A549 (cell line): ENCODE data around the gene UGT1A10. TPM values are rescaled to one million over a fixed set of nuclear protein-coding genes. Genes with fewer than 3 reads are reported as not detected.
"Not testable (repeated sequence)": the region's sequence is repeated elsewhere in the genome, so short reads cannot be mapped to it uniquely, and the experiment has no call there.

Experiments used
- ATAC-seq, 2 experiments: fragments of 200-7000 bp in 1 of 2; fragments of >200 bp in 1 of 2; cut with Nextera tagmentation in 1 of 2; cut with Tn5 transposase in 1 of 2; 3 replicates each; pipeline versions ENCODE4 v1.8.0 to v1.9.1; 2018 to 2020; ENCODE audit warnings: mild to moderate bottlenecking in 1 of 2, moderate library complexity in 1 of 2
- CTCF ChIA-PET: fragments of 300-600 bp; sonication (Branson Sonifier 250); formaldehyde crosslinking; extraction: SDS; loops from one replicate; lab custom pipeline; 2021; ENCODE audit warnings: antibody characterized with exemption, inconsistent platforms; lab: Yijun Ruan, JAX
- POLR2A ChIA-PET: fragments of 350-600 bp; formaldehyde crosslinking; extraction: SDS; loops from one replicate; lab custom pipeline; 2021; ENCODE audit warnings: antibody characterized with exemption, inconsistent platforms; lab: Yijun Ruan, JAX
- DNase-seq, 2 experiments: peaks; one replicate each; pipeline versions ENCODE4 v3.0.0 to v3.0.0-alpha.2; 2011 to 2016; ENCODE audit warnings: low read depth in 1 of 2, low spot score in 1 of 2
- FAIRE-seq: peaks from 2 replicates; lab custom pipeline; 2011; peaks lifted over from hg19 to GRCh38; lab: Jason Lieb, UNC
- H3K27ac ChIP-seq, 2 experiments: fragments of >200 bp; sonication (Bioruptor Twin); formaldehyde crosslinking; 3 replicates each; pipeline ENCODE4 v1.5.1; 2016 to 2017
- H3K4me1 ChIP-seq: fragments of >200 bp; sonication (Bioruptor Twin); formaldehyde crosslinking; 3 replicates; pipeline ENCODE4 v1.6.1; 2016
- H3K4me2 ChIP-seq: fragments of >200 bp; sonication (Bioruptor Twin); formaldehyde crosslinking; 3 replicates; pipeline ENCODE4 v1.6.1; 2016
- H3K4me3 ChIP-seq: fragments of >200 bp; sonication (Bioruptor Twin); formaldehyde crosslinking; 3 replicates; pipeline ENCODE4 v1.5.1; 2016
- H3K9me3 ChIP-seq: fragments of >200 bp; sonication (Bioruptor Twin); formaldehyde crosslinking; 3 replicates; pipeline ENCODE4 v1.6.1; 2016
- BCL3 ChIP-seq: fragments of >200 bp; sonication (Bioruptor Twin); formaldehyde crosslinking; IDR thresholded peaks from 3 replicates; pipeline ENCODE4 v1.6.1; 2016
- BHLHE40 ChIP-seq: IDR thresholded peaks from 2 replicates; pipeline ENCODE4 v1.6.1; 2012; ENCODE audit warnings: low read depth, low read length, inconsistent platforms
- EHF ChIP-seq: fragments of 250-450 bp; sonication (Bioruptor Pico); IDR thresholded peaks from 2 replicates; pipeline ENCODE4 v1.5.0; 2020; ENCODE audit warnings: mild to moderate bottlenecking
- EHMT2 ChIP-seq: fragments of 200-600 bp; sonication (generic); IDR thresholded peaks from 2 replicates; pipeline ENCODE4 v1.6.1; 2016; ENCODE audit warnings: antibody characterized with exemption, low read depth, mild to moderate bottlenecking, moderate library complexity
- ELK1 ChIP-seq: fragments of 150-350 bp; IDR thresholded peaks from 2 replicates; pipeline ENCODE4 v1.6.1; 2014; ENCODE audit warnings: low read depth, mild to moderate bottlenecking, low read length
- FOSB ChIP-seq: fragments of 250-450 bp; sonication (Bioruptor Pico); IDR thresholded peaks from 2 replicates; pipeline ENCODE4 v1.5.0; 2020; ENCODE audit warnings: mild to moderate bottlenecking, moderate library complexity
- HOXA7 ChIP-seq: fragments of 250-450 bp; sonication (Bioruptor Pico); IDR thresholded peaks from 2 replicates; pipeline ENCODE4 v1.5.0; 2020; ENCODE audit warnings: mild to moderate bottlenecking, moderate library complexity
- HOXB5 ChIP-seq: fragments of 250-450 bp; sonication (Bioruptor Pico); IDR thresholded peaks from 2 replicates; pipeline ENCODE4 v1.5.0; 2020; ENCODE audit warnings: mild to moderate bottlenecking, moderate library complexity
- JUN ChIP-seq, 2 experiments: fragments of >200 bp; sonication (Bioruptor Twin); formaldehyde crosslinking; IDR thresholded peaks; 2 replicates in 1 of 2; 3 replicates in 1 of 2; pipeline ENCODE4 v1.6.1; 2016 to 2017
- JUNB ChIP-seq: fragments of >200 bp; sonication (Bioruptor Twin); formaldehyde crosslinking; IDR thresholded peaks from 2 replicates; pipeline ENCODE4 v1.6.1; 2016
- NR3C1 ChIP-seq: fragments of >200 bp; sonication (Bioruptor Twin); formaldehyde crosslinking; IDR thresholded peaks from 3 replicates; pipeline ENCODE4 v1.6.1; 2017
- PHF8 ChIP-seq: fragments of 200-600 bp; sonication (generic); IDR thresholded peaks from 2 replicates; pipeline ENCODE4 v1.6.1; 2016; ENCODE audit warnings: low read depth, mild to moderate bottlenecking, antibody characterized with exemption, moderate library complexity, borderline replicate concordance
- POLR2A ChIP-seq: IDR thresholded peaks from 2 replicates; pipeline ENCODE4 v1.6.1; 2012; ENCODE audit warnings: mild to moderate bottlenecking, low read length
- RNF2 ChIP-seq: fragments of 200-600 bp; sonication (generic); IDR thresholded peaks from 2 replicates; pipeline ENCODE4 v1.6.1; 2016; ENCODE audit warnings: low read depth, mild to moderate bottlenecking, antibody characterized with exemption, moderate library complexity, borderline replicate concordance
- SMC3 ChIP-seq: fragments of >200 bp; sonication (Bioruptor Twin); formaldehyde crosslinking; IDR thresholded peaks from 3 replicates; pipeline ENCODE4 v1.6.1; 2018; ENCODE audit warnings: inconsistent platforms
- ZC3H11A ChIP-seq: fragments of 450-650 bp; IDR thresholded peaks from 2 replicates; pipeline ENCODE4 v1.6.1; 2014; ENCODE audit warnings: antibody characterized with exemption, mild to moderate bottlenecking
- ZSCAN20 ChIP-seq: fragments of 250-450 bp; sonication (Bioruptor Pico); IDR thresholded peaks from 2 replicates; pipeline ENCODE4 v1.8.0; 2022; ENCODE audit warnings: mild to moderate bottlenecking, moderate library complexity
- WGBS: methylation state at CpG from one replicate; pipeline ENCODE4 v1.1.6; 2017; ENCODE audit errors: missing lambda C conversion rate; 5-methylcytosine and 5-hydroxymethylcytosine counted together
- polyA plus RNA-seq, 4 experiments: library from polyadenylated mRNA; depleted of rRNA in 3 of 4; stranded (reverse); fragments of >200 nt; fragmentation: RNase III in 1 of 4; extraction: RNeasy Plus Mini Kit Qiagen cat#74134 plus additional on column Dnase treatment in 1 of 4; gene quantifications; 2 replicates in 3 of 4; 3 replicates in 1 of 4; pipeline ENCODE4 v1.2.3, GENCODE V29; 2011 to 2017
- TF ChIP-seq, protein P1 (sequence below): fragments of 200-600 bp; sonication (generic); IDR thresholded peaks from 2 replicates; pipeline ENCODE4 v1.6.1; 2016; ENCODE audit warnings: antibody characterized with exemption, mild to moderate bottlenecking, moderate library complexity
- TF ChIP-seq, protein P2 (sequence below): fragments of 450-650 bp; IDR thresholded peaks from 2 replicates; pipeline ENCODE4 v1.6.1; 2014; ENCODE audit warnings: antibody characterized with exemption

Gene UGT1A10
- polyA plus RNA-seq, 2 of the 4 experiments (the other 2 are of a cell fraction) = 0.10 TPM; not detected in 1

DNA sequence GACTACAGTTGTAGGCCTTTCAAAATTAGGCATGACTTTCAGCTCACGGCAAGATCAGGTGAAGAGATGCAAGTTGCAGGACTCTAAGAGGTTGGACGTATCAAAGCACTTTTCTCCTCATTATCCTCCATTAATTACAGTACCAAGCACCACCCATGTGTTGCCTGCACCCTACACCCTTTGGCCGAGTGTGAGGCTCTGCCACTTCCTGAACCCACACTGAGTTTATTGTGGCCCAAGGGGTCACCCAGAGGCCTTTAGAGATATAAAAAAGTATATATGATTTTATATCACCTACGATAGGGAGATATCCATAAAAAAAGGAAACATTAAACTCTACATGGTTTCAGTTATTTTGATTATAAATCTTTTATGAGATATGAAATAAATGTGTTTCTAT, 16.0 kb upstream of the UGT1A10 start:
- DNase-seq = no peak
- Histone ChIP-seq H3K9me3 (peaks cover 8% of the 10 kb centered on the region; the same call in 1 of the 3 replicates), H3K4me1 (no peaks in the 10 kb centered on the region), H3K4me3 (no peak overlapping the region), H3K27ac (no peak overlapping the region), H3K4me2 (no peak overlapping the region)
- POLR2A ChIA-PET = no interaction called here
- WGBS = 89% methylated on average over 4 of the region's 4 CpGs
- ATAC-seq = no peak
- CTCF ChIA-PET = no interaction called here
- no peak for FAIRE-seq
- no peak for TF ChIP-seq BHLHE40
- no peak for TF ChIP-seq EHMT2
- TF ChIP-seq FOSB = no peak
- TF ChIP-seq JUN (IDR thresholded peaks at IDR 0.05) = no peak
- TF ChIP-seq ELK1 = no peak
- TF ChIP-seq, protein P1, sequence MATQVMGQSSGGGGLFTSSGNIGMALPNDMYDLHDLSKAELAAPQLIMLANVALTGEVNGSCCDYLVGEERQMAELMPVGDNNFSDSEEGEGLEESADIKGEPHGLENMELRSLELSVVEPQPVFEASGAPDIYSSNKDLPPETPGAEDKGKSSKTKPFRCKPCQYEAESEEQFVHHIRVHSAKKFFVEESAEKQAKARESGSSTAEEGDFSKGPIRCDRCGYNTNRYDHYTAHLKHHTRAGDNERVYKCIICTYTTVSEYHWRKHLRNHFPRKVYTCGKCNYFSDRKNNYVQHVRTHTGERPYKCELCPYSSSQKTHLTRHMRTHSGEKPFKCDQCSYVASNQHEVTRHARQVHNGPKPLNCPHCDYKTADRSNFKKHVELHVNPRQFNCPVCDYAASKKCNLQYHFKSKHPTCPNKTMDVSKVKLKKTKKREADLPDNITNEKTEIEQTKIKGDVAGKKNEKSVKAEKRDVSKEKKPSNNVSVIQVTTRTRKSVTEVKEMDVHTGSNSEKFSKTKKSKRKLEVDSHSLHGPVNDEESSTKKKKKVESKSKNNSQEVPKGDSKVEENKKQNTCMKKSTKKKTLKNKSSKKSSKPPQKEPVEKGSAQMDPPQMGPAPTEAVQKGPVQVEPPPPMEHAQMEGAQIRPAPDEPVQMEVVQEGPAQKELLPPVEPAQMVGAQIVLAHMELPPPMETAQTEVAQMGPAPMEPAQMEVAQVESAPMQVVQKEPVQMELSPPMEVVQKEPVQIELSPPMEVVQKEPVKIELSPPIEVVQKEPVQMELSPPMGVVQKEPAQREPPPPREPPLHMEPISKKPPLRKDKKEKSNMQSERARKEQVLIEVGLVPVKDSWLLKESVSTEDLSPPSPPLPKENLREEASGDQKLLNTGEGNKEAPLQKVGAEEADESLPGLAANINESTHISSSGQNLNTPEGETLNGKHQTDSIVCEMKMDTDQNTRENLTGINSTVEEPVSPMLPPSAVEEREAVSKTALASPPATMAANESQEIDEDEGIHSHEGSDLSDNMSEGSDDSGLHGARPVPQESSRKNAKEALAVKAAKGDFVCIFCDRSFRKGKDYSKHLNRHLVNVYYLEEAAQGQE = no peak
- no peak for TF ChIP-seq SMC3
- TF ChIP-seq POLR2A = no peak
- TF ChIP-seq RNF2 = no peak
- TF ChIP-seq JUNB = no peak
- TF ChIP-seq PHF8 = no peak
- no peak for TF ChIP-seq EHF (CRISPR knock-in tag)
- no peak for TF ChIP-seq NR3C1
- TF ChIP-seq HOXA7 (CRISPR knock-in tag) = no peak
- TF ChIP-seq, protein P2, sequence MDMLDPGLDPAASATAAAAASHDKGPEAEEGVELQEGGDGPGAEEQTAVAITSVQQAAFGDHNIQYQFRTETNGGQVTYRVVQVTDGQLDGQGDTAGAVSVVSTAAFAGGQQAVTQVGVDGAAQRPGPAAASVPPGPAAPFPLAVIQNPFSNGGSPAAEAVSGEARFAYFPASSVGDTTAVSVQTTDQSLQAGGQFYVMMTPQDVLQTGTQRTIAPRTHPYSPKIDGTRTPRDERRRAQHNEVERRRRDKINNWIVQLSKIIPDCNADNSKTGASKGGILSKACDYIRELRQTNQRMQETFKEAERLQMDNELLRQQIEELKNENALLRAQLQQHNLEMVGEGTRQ = no peak
- no peak for TF ChIP-seq ZC3H11A

DNA sequence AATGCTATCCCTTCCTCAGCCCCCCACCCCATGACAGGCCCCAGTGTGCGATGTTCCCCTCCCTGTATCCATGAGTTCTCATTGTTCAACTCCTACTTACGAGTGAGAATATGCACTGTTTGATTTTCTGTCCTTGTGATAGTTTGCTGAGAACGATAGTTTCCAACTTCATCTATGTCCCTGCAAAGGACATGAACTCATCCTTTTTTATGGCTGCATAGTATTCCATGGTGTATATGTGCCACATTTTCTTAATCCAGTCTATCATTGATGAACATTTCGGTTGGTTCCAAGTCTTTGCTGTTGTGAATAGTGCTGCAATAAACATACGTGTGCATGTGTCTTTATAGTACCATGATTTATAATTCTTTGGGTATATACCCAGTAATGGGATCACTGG, 14.4 kb upstream of the UGT1A10 start:
- 86% methylated on average over 5 of the region's 5 CpGs for WGBS
- ATAC-seq, H3K27ac ChIP-seq, H3K4me3 ChIP-seq, CTCF ChIA-PET, H3K4me1 ChIP-seq, DNase-seq, H3K9me3 ChIP-seq, POLR2A ChIA-PET, FAIRE-seq, H3K4me2 ChIP-seq: not testable (repeated sequence)

- POLR2A ChIA-PET = no interaction called here
- H3K4me3 ChIP-seq = no peak overlapping the region
- H3K4me1 ChIP-seq = no peaks in the 10 kb centered on the region
- ATAC-seq (no peak), FAIRE-seq (no peak), DNase-seq (no peak)
- H3K27ac ChIP-seq = no peak overlapping the region
- peaks cover 43% of the 10 kb centered on the region for H3K9me3 ChIP-seq
- H3K4me2 ChIP-seq = no peak overlapping the region
- TF ChIP-seq ELK1 (no peak), BCL3 (no peak), ZSCAN20 (CRISPR knock-in tag) (no peak), HOXB5 (CRISPR knock-in tag) (no peak), NR3C1 (no peak)
- TF ChIP-seq, all 56 proteins: peak for 0
- 64% methylated on average over 5 of the region's 5 CpGs for WGBS
- CTCF ChIA-PET = interaction anchor here (0.6 kb wide), 1 partner anchor 200 kb away, joined by 3 read pairs; no protein-coding TSS in a partner anchor
Measured at GRCh38 chr2:233627331-233628025, 8.8 kb upstream of the UGT1A10 start.
